GM12892 (cell line): ENCODE measurements around the gene GPATCH2.

Experiments
- POLR2A ChIP-seq: IDR thresholded peaks from 2 replicates; pipeline ENCODE4 v1.6.1; 2011; ENCODE audit warnings: low read depth, low read length, control low read depth
- TAF1 ChIP-seq: IDR thresholded peaks from 2 replicates; pipeline ENCODE4 v1.6.1; 2011; ENCODE audit warnings: low read depth, mild to moderate bottlenecking, control low read depth, low read length, borderline replicate concordance

GRCh38 chr1:217437376-217437775 lies 193.5 kb downstream of the GPATCH2 start:
- TF ChIP-seq POLR2A (no peak), TAF1 (no peak)
